ENCODE results near the gene UCHL5. TPM values are rescaled to one million over a fixed set of nuclear protein-coding genes. Genes with fewer than 3 reads are reported as not detected.

Gene UCHL5
- total RNA-seq, 1 donor from 2014 or later = 24.9 TPM

DNA sequence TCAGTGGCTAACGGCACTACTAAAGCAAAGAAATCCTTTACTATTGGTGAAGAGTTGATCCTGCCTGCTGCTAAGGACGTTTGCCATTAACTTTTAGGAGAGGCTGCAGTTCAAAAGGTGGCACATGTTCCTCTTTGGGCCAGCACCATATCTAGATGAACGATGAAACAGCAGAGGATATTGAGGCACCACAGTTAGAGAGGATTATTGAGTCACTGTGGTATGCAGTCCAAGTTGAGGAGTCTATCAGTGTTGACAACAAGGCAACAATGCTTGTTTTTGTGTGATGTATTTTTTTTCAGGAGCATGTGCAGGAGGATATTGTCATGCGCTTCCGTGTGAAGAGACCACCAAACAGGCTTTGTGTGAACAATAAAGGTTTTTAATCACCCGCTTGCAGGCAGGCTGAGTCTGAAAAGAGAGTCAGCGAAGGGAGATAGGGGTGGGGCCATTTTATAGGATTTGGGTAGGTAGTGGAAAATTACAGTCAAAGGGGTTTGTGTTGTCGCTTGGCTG is 80.9 kb downstream of the UCHL5 start:
- no peak for DNase-seq (ENCODE audit: low spot score)

DNA sequence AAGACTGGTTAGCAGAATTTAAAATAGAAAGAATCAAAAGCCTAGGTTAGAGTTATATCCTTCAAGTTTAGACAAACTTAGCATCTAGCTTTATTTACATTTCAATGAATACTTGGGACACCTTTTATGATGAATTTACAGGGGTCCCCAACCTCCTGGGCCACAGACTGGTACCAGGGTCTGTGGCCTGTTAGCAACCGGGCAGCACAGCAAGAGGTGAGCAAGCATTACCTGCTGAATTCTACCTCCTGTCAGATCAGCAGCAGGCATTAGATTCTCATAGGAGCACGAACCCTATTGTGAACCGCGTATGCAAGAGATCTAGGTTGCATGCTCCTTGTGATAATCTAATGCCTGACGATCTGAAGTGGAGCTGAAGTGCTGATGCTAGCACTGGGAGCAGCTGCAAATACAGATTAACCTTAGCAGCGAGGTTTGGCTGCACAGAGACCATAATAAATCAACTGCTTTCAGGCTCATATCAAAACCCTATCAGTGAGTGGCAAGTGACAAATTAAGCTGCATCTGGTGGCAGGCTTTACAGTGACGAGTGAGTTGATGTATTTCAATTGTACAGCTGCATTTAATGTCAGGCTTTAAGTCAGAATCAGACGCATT is 82.0 kb downstream of the UCHL5 start:
- H3K4me1 Mint-ChIP-seq (ENCODE audit: unreplicated experiment) = no peaks in the 10 kb centered on the region
- H3K27me3 Mint-ChIP-seq (ENCODE audit: unreplicated experiment) = peaks cover 6% of the 10 kb centered on the region
- no peak overlapping the region for H3K4me3 Mint-ChIP-seq (ENCODE audit: unreplicated experiment)
- TF ChIP-seq, protein P1, sequence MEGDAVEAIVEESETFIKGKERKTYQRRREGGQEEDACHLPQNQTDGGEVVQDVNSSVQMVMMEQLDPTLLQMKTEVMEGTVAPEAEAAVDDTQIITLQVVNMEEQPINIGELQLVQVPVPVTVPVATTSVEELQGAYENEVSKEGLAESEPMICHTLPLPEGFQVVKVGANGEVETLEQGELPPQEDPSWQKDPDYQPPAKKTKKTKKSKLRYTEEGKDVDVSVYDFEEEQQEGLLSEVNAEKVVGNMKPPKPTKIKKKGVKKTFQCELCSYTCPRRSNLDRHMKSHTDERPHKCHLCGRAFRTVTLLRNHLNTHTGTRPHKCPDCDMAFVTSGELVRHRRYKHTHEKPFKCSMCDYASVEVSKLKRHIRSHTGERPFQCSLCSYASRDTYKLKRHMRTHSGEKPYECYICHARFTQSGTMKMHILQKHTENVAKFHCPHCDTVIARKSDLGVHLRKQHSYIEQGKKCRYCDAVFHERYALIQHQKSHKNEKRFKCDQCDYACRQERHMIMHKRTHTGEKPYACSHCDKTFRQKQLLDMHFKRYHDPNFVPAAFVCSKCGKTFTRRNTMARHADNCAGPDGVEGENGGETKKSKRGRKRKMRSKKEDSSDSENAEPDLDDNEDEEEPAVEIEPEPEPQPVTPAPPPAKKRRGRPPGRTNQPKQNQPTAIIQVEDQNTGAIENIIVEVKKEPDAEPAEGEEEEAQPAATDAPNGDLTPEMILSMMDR (IDR thresholded peaks at IDR 0.05; ENCODE audit: unreplicated experiment) = no peak
- peaks cover 16% of the 10 kb centered on the region for H3K36me3 Mint-ChIP-seq (ENCODE audit: low read depth, unreplicated experiment)
- DNase-seq (ENCODE audit: low spot score) = no peak
- no peaks in the 10 kb centered on the region for H3K9me3 Mint-ChIP-seq (ENCODE audit: unreplicated experiment)
- no peak overlapping the region for H3K27ac Mint-ChIP-seq (ENCODE audit: unreplicated experiment)

More for the DNA sequence above, 80.9 kb downstream of the UCHL5 start:
- TF ChIP-seq, protein P1 (IDR thresholded peaks at IDR 0.05; ENCODE audit: unreplicated experiment) = no peak
- no peaks in the 10 kb centered on the region for H3K9me3 Mint-ChIP-seq (ENCODE audit: unreplicated experiment)
- H3K27me3 Mint-ChIP-seq (ENCODE audit: unreplicated experiment) = peaks cover 6% of the 10 kb centered on the region
- H3K27ac Mint-ChIP-seq (ENCODE audit: unreplicated experiment) = no peak overlapping the region
- no peak overlapping the region for H3K4me3 Mint-ChIP-seq (ENCODE audit: unreplicated experiment)
- H3K4me1 Mint-ChIP-seq (ENCODE audit: unreplicated experiment) = no peaks in the 10 kb centered on the region
- peaks cover 16% of the 10 kb centered on the region for H3K36me3 Mint-ChIP-seq (ENCODE audit: low read depth, unreplicated experiment)

DNA sequence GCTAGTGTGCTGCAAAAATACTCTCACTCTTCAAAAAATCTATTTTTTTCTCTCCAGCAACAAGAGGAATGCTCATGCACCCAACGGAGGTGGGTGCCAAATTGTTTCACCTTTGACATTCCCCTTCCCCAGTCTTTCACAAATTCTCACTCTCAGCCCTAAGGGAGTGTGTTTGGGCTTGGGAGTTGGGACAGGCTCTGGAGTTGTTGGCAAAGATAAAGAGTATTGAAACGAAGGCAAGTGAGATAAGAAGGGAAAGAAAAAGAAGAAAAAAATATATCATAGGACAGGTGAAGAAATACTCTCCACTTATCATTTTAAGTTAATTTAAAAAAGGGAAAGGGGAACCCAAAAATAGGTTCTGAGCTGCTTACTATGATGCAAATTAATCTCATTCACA is 82.6 kb downstream of the UCHL5 start:
- Mint-ChIP-seq H3K4me1 (ENCODE audit: unreplicated experiment) (no peaks in the 10 kb centered on the region), H3K27ac (ENCODE audit: unreplicated experiment) (no peak overlapping the region), H3K36me3 (ENCODE audit: low read depth, unreplicated experiment) (peaks cover 16% of the 10 kb centered on the region)

DNA sequence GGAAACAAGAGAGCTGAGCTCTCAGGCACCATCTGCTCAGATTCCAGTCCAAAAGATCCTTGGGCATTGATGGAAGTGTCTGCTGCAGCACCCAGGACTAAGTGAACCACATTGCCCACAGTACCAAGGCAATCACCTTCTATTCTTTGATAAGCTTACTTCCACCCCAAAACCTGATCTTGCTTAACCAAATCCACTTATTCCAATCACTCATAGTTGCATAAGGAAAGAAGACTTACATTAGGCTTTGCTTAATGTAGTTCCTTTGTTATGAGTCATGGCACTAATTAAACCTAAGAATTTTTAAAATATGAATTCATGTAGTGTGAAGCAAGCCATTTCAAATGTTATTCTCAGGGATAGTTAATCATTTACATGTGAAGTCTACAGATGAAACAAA is 84.5 kb downstream of the UCHL5 start:
- DNase-seq (ENCODE audit: low spot score) = no peak
- TF ChIP-seq, protein P1 (IDR thresholded peaks at IDR 0.05; ENCODE audit: unreplicated experiment) = no peak
- Mint-ChIP-seq H3K27me3 (ENCODE audit: unreplicated experiment) (peaks cover 6% of the 10 kb centered on the region), H3K27ac (ENCODE audit: unreplicated experiment) (no peak overlapping the region), H3K4me1 (ENCODE audit: unreplicated experiment) (no peaks in the 10 kb centered on the region), H3K36me3 (ENCODE audit: low read depth, unreplicated experiment) (peaks cover 15% of the 10 kb centered on the region), H3K9me3 (ENCODE audit: unreplicated experiment) (no peaks in the 10 kb centered on the region), H3K4me3 (ENCODE audit: unreplicated experiment) (no peak overlapping the region)

More for the DNA sequence above, 82.6 kb downstream of the UCHL5 start:
- peaks cover 6% of the 10 kb centered on the region for H3K27me3 Mint-ChIP-seq (ENCODE audit: unreplicated experiment)
- DNase-seq (ENCODE audit: low spot score) = no peak
- no peak overlapping the region for H3K4me3 Mint-ChIP-seq (ENCODE audit: unreplicated experiment)
- no peaks in the 10 kb centered on the region for H3K9me3 Mint-ChIP-seq (ENCODE audit: unreplicated experiment)
- TF ChIP-seq, protein P1 (IDR thresholded peaks at IDR 0.05; ENCODE audit: unreplicated experiment) = no peak

DNA sequence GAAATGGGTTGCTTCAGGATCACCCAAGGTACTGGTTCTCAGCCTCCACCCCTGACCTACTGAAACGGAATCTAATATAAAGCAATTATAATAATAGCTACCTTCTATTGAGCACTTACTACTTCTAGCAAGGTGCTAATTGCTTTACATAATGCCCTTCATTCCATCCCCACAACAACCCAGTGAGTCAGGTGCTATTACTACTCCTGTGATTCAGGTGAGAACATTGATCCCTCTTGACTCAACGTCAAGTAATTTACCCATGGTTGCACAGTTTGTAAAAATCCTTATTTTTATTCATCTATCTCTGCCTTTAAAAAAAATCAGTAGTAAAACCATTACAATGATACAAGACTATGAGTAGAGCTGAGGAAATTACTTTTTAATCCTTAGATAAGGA is 85.2 kb downstream of the UCHL5 start:
- H3K4me3 Mint-ChIP-seq (ENCODE audit: unreplicated experiment) = no peak overlapping the region
- H3K27ac Mint-ChIP-seq (ENCODE audit: unreplicated experiment) = no peak overlapping the region
- no peak for DNase-seq (ENCODE audit: low spot score)
- TF ChIP-seq, protein P1 (IDR thresholded peaks at IDR 0.05; ENCODE audit: unreplicated experiment) = no peak
- H3K27me3 Mint-ChIP-seq (ENCODE audit: unreplicated experiment) = peaks cover 3% of the 10 kb centered on the region
- H3K9me3 Mint-ChIP-seq (ENCODE audit: unreplicated experiment) = no peaks in the 10 kb centered on the region
- H3K4me1 Mint-ChIP-seq (ENCODE audit: unreplicated experiment) = peaks cover 3% of the 10 kb centered on the region
- peaks cover 7% of the 10 kb centered on the region for H3K36me3 Mint-ChIP-seq (ENCODE audit: low read depth, unreplicated experiment)
